Activated CD4-positive, alpha-beta T cell treated with anti-CD3 and anti-CD28 coated beads, Interleukin-2, amount 10 ng/mL, durations not matched to agents 24 days and 14 days (primary cell): ENCODE results near the gene KMO. TPM values are rescaled to one million over a fixed set of nuclear protein-coding genes. Genes with fewer than 3 reads are reported as not detected.

Experiments
- DNase-seq: peaks from one replicate; pipeline ENCODE4 v3.0.0; 2022
- H3K27ac Mint-ChIP-seq: one replicate; pipeline ENCODE4 v1.8.0; 2022; ENCODE audit warnings: mild to moderate bottlenecking, mixed read lengths
- H3K27me3 Mint-ChIP-seq: one replicate; pipeline ENCODE4 v1.8.0; 2022; ENCODE audit warnings: mixed read lengths
- H3K36me3 Mint-ChIP-seq: one replicate; pipeline ENCODE4 v1.8.0; 2022; ENCODE audit warnings: low read depth, mild to moderate bottlenecking, mixed read lengths
- H3K4me1 Mint-ChIP-seq: one replicate; pipeline ENCODE4 v1.8.0; 2021; ENCODE audit warnings: mixed read lengths
- H3K4me3 Mint-ChIP-seq: one replicate; pipeline ENCODE4 v1.8.0; 2022; ENCODE audit warnings: mild to moderate bottlenecking, moderate library complexity, mixed read lengths
- H3K9me3 Mint-ChIP-seq: one replicate; pipeline ENCODE4 v1.8.0; 2021; ENCODE audit warnings: mixed read lengths
- intact Hi-C: fragments of 100-400 bp; cut with micrococcal nuclease; formaldehyde crosslinking; loops from one replicate; pipeline ENCODE4 v1.15.1; 2023
- total RNA-seq: library from RNA; stranded (reverse); gene quantifications from 2 replicates; pipeline ENCODE4 v1.2.3, GENCODE V29; 2022

The KMO gene
- total RNA-seq, 1 donor from 2014 or later: not detected

DNA sequence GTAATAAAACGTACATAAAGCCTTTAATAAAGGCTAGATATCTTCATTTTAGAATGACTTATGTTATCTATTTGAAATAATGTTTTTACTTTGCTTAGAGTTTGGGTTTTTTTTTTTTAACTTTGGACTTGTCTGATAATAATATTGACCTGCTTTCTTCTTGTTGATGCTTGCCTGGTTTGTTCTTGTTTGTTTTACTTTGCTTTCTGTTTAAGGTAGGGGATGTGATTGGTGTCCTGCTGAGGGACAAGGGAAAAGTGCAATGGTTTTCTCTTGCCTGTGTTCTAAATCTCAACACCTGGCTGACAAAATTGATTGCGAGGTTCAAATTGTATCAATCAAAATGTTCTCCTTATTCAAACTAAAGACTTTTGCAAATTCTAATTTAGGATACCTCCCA lies 10.5 kb upstream of the KMO start:
- H3K4me3 Mint-ChIP-seq: no peak overlapping the region
- H3K27ac Mint-ChIP-seq: no peak overlapping the region
- intact Hi-C loops: no loop called here
- H3K4me1 Mint-ChIP-seq: peaks cover 15% of the 10 kb centered on the region
- peaks cover 3% of the 10 kb centered on the region for H3K36me3 Mint-ChIP-seq
- H3K27me3 Mint-ChIP-seq: peaks cover 39% of the 10 kb centered on the region
- no peaks in the 10 kb centered on the region for H3K9me3 Mint-ChIP-seq
- no peak for DNase-seq

DNA sequence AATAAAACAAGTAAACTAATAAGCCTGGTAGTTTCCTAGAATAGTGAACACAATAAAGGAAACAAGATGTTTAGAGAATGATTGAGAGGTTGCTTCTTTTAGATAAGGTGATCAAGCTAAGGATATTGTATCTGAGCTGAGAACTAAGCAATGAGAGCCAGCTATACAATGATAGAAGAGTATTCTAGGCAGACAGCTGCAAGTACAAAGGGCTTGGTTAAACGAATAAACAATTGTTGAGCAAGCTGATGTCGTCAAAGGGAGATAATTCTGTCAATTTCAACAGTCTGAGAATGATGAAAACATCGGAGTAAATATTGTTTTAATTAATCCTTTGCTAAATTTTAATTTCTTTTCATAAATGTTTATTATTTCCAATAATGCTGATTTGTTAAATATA lies 7.2 kb upstream of the KMO start:
- intact Hi-C loops: no loop called here
- no peak for DNase-seq
- Mint-ChIP-seq H3K4me3 (no peak overlapping the region), H3K36me3 (no peaks in the 10 kb centered on the region), H3K27ac (no peak overlapping the region), H3K4me1 (peaks cover 2% of the 10 kb centered on the region), H3K9me3 (no peaks in the 10 kb centered on the region), H3K27me3 (peaks cover 50% of the 10 kb centered on the region)

DNA sequence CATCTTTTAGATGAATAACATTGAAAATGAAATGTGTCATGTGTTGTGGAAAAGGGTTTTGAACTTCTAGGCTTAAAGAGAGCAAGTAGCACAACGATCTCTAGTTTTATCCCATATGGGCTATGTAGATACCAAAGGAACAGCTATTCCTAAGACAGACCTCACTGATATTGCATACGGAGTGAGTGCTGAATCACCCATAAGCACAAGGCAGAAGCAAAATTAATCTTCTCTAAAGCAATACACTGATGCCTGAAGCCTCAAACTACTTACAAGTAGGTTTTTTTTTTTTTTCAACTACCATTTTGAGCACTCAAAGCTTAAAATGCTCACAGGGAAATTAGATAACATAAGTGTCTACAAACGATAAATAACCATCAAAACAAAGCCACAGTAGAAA lies 5.0 kb upstream of the KMO start:
- peaks cover 10% of the 10 kb centered on the region for H3K4me1 Mint-ChIP-seq
- no peak overlapping the region for H3K27ac Mint-ChIP-seq
- intact Hi-C loops: no loop called here
- peaks cover 44% of the 10 kb centered on the region for H3K27me3 Mint-ChIP-seq
- H3K4me3 Mint-ChIP-seq: no peak overlapping the region
- H3K36me3 Mint-ChIP-seq: no peaks in the 10 kb centered on the region
- DNase-seq: no peak
- no peaks in the 10 kb centered on the region for H3K9me3 Mint-ChIP-seq

DNA sequence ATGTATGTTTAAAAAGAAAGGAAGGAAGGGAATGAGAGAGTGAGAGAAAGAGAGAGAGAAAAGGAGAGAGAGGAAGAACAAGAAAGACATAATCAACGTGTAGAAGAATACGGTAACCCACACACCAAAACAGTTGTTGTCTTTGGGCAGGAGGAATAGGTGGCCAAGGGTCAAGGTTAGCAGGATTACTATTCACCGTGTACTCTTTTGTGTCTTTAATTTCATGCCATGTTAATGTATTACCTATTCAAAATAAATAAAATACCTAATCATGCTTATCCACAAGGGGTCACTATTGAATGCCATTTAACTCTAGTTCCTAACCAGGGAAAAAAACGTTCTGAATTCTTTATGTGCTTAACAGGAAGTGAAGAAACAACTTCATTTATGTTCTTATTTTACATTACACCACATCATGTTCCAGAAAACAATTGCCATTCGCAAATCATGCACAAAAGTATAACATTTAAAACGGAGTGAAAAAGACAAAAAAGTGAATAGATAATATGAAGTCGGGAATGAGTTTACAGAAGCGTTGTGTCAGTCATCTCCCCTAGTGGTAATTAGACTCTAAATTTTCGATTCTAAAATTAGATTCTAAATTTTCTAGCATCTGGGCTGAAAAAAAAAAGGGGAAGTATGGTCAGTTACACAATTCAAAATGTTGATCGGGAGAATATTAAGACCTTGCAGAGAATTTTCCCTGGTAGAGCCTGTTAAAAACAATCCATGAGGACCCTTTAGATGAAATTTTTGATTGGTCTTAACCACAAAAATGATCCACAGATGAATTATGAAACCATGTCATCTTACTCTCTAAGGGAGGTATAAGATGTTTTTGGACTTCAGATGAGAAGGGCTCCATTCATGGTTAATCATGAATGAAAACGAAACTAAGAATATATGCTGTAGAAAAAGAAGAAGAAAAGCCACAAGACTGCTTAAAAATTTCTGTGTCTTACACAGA lies 700 bp upstream of the KMO start:
- Mint-ChIP-seq H3K4me1 (peaks cover 15% of the 10 kb centered on the region), H3K27ac (peak overlapping the region; percentile 86), H3K27me3 (peaks cover 28% of the 10 kb centered on the region), H3K36me3 (no peaks in the 10 kb centered on the region), H3K9me3 (no peaks in the 10 kb centered on the region), H3K4me3 (peak overlapping the region; percentile 89)
- peak; percentile 58 for DNase-seq
- intact Hi-C loops: loop anchor here (1.0 to 5.0 kb wide), 8 partner anchors 12 to 467 kb away; partner anchors contain the start of genes EXO1 and FH

DNA sequence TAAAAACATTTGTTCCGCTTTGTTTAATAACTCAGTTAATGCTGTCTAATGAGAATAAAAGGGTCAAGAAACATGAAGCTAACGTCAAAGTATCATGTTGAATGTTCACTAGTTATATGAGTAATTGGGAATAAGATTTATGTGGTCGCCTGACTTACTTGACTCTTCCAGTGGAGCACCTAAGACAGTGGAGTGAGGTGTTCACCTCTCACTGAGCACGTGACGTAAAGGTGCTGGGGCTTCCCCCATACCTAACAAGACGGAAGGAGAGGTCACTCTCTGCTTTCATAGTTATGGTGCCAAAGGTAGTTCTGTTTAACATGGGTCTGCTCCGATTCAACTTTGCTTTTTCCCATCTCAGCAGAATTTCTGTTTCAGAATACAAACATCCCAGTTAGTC lies 686 bp downstream of the KMO start:
- intact Hi-C loops: loop anchor here (5.0 kb wide), 1 partner anchor 59 kb away; no protein-coding TSS in a partner anchor
- Mint-ChIP-seq H3K4me3 (no peak overlapping the region), H3K27me3 (peaks cover 25% of the 10 kb centered on the region), H3K27ac (no peak overlapping the region), H3K36me3 (no peaks in the 10 kb centered on the region), H3K9me3 (no peaks in the 10 kb centered on the region), H3K4me1 (peaks cover 17% of the 10 kb centered on the region)
- no peak for DNase-seq

DNA sequence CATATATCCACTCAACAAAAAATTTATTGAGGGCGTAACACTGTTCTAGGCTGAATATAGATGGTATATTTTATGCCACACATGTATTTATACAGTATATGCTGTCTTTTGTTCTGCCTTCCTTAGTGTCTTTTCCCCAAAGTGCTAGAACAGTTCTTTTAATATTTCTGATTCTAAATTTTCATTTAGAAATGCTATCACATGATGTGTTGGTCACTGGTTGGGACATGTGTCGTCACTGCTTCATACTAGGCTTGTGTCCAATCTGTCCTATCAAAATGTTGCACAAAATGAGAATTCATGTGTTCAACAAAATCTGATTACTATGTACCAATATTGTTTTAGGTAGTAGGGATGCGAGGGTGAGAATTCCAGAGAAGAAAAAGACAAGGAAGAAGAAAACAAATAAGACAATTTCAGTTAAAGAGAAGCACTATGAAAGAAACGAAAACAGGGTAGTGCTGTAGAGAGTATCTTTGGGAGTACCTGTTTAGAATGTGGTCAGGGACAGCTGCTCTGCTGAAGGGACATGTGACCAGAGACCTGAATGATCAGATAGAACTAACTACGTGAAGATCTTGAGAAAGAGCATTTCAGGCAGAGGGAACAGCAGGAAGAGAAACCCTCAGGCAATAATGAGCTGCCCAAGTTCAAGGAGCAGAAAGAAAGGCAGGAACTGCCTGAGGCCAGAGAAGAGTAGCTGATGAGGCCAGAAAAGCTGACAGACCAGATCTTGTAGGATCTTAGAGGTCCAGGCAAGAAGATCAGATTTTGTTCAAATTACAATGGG lies 1.3 kb downstream of the KMO start:
- peaks cover 17% of the 10 kb centered on the region for H3K4me1 Mint-ChIP-seq
- no peaks in the 10 kb centered on the region for H3K9me3 Mint-ChIP-seq
- H3K27ac Mint-ChIP-seq: no peak overlapping the region
- H3K4me3 Mint-ChIP-seq: no peak overlapping the region
- no peak for DNase-seq
- peaks cover 23% of the 10 kb centered on the region for H3K27me3 Mint-ChIP-seq
- intact Hi-C loops: loop anchor here (5.0 kb wide), 1 partner anchor 59 kb away; no protein-coding TSS in a partner anchor
- no peaks in the 10 kb centered on the region for H3K36me3 Mint-ChIP-seq

DNA sequence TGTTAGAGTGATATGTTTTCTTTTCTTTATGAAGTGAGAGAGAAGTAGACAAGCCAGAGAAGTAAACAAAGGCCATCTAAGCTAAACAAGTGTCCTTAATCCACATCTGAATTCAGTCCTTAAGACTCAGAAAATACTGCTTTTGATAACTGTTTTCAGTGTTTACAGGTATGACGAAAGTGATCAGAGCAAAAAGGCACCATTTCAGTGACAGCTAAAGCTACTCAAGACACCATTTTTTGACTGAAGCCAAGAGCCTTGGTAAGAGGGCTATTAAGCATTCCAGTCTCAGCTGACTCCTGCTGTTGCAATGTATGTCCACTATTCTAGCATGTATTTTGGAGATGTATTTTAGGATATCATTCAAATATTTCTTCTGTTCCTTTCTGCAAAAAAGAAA lies 4.1 kb downstream of the KMO start:
- peaks cover 20% of the 10 kb centered on the region for H3K27me3 Mint-ChIP-seq
- H3K27ac Mint-ChIP-seq: no peak overlapping the region
- intact Hi-C loops: no loop called here
- no peak overlapping the region for H3K4me3 Mint-ChIP-seq
- H3K36me3 Mint-ChIP-seq: no peaks in the 10 kb centered on the region
- no peak for DNase-seq
- no peaks in the 10 kb centered on the region for H3K9me3 Mint-ChIP-seq
- H3K4me1 Mint-ChIP-seq: peaks cover 14% of the 10 kb centered on the region

DNA sequence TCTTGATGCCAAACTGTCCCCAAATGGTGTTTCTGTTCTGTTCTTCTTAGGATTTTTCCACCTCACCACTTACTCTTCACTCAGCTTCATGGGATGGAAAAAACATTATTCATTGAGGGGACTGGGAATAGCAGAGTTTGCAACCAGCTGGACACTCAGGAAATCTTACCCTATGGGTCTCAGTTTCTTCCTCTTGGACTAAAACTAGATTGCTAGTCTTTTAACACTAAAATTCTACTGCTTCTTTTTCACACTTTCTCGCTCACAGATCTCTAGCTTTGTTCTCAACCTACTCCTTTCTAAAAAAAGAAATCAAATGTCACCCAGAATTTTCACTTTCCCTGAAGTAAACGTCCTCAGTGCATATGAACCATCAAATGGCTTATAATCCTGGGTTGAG lies 4.8 kb downstream of the KMO start:
- no peaks in the 10 kb centered on the region for H3K9me3 Mint-ChIP-seq

DNA sequence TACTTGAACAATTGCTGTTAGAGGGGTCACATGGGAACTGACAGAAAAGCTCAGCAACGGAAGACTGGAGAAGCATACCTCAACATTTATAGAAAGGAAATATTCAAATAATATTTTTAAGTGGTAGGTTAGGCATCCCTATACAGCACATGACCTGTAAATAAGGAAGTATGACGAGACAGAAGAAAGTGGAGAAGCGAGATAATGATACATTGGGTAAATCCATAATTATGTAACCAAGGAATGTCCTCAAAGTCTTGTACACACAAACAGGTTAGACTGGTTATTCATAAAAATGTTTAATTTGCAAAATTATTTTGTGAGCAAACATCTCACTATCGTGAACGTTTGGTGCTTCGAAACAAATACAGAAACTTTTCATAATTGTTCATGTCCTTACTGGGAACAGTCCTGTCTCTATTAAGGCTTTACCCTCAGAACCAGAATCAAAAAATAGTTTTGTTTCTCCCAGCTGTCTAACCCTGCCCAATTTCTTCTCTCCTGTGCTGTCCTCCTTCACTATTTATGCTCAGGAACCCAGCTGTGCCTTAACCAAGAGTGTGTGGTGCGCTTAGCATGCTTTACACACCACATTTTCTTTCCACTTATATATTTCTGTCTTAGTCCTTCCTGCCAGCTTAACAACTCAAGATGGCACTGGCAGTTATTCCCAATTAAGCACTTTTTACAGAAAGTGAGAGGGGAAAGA lies 10.2 kb downstream of the KMO start:
- Mint-ChIP-seq H3K27ac (no peak overlapping the region), H3K9me3 (no peaks in the 10 kb centered on the region), H3K27me3 (peaks cover 13% of the 10 kb centered on the region), H3K36me3 (no peaks in the 10 kb centered on the region), H3K4me3 (no peak overlapping the region), H3K4me1 (no peaks in the 10 kb centered on the region)
- DNase-seq: no peak
- intact Hi-C loops: no loop called here

More for the DNA sequence above, 4.8 kb downstream of the KMO start:
- Mint-ChIP-seq H3K27me3 (peaks cover 20% of the 10 kb centered on the region), H3K4me3 (no peak overlapping the region), H3K4me1 (peaks cover 8% of the 10 kb centered on the region), H3K27ac (no peak overlapping the region), H3K36me3 (no peaks in the 10 kb centered on the region)
- intact Hi-C loops: no loop called here
- DNase-seq: no peak

DNA sequence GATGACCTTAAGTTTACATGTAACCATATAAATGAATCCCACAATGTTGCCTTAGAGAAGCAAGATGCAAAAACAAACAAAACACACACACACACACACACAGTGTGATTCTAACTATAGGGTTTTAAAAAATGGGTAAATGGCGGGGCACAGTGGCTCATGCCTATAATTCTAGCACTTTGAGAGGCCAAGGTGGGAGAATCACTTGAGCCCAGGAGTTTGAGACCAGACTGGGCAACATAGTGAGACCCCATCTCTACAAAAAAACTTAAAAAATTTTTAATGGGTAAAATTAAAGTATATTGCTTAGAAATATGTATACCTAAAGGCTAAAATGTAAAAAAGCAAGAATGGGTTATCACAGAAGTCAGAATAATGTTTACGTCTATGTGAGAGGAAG lies 15.8 kb downstream of the KMO start:
- Mint-ChIP-seq H3K36me3 (no peaks in the 10 kb centered on the region), H3K4me1 (peaks cover 15% of the 10 kb centered on the region), H3K9me3 (peaks cover 7% of the 10 kb centered on the region), H3K27ac (no peak overlapping the region), H3K4me3 (no peak overlapping the region), H3K27me3 (peaks cover 10% of the 10 kb centered on the region)
- intact Hi-C loops: no loop called here
- no peak for DNase-seq

DNA sequence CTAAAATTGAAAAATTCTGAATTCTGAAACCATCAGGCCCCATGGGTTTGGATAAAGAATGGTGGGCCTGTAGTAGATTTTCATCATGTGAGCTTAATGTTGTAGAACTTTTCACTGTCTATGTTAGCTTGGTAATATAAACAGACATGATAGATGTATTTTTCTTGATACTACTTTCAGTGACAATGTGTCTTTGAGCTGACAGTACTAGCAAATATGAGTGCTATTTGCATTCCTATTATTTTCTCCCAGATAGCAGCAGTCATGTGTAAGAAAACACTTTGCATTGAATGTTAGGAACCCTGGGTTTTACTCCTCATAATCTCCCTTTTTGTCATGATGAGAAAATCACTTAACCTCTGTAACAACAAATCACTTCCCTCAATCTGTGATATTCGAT lies 18.1 kb downstream of the KMO start:
- no peak for DNase-seq
- Mint-ChIP-seq H3K4me1 (peaks cover 15% of the 10 kb centered on the region), H3K4me3 (no peak overlapping the region), H3K27ac (no peak overlapping the region), H3K27me3 (peaks cover 6% of the 10 kb centered on the region), H3K9me3 (peaks cover 7% of the 10 kb centered on the region), H3K36me3 (no peaks in the 10 kb centered on the region)
- intact Hi-C loops: no loop called here

DNA sequence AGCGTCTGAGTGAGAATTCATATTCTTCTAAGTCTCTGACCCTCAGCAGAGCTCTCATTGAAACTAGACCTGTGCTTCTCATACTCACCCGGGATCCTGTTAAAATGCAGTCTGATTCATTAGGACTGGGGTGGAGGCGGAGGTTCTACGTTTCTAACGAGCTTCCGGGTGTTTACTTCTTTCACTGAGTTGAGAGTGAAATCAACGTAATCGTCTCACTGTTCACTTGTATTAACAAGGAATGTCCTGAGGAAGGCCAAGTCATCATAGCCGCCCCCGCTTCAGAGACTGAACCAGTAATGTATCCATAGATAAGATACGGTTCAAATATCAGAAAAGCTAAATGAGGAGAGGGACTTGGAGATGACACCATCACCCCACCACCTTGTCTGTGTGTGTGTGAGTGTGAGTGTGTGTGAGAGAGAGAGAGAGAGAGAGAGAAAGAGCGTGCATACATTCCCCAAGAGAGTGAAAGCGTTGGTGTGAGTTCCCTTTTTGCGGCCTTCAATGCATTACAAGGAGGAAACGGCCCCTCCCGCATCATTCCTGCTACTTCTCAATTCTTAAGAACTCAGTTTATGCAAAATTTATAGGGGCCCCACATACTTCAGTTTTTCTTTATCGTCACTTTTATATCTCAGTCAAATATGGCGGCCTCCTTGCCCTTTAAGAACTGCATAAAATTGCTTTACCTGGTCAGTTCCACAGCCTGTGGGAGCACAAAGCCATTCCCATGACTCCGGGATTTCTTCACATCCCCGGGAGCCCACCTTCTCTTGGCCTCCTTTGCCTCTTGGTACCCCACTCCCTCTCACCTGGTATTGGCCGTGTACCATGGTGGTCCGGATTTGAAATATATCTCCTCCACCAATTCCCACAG lies 19.8 kb downstream of the KMO start:
- peaks cover 15% of the 10 kb centered on the region for H3K4me1 Mint-ChIP-seq
- H3K27ac Mint-ChIP-seq: peak overlapping the region; percentile 89
- H3K27me3 Mint-ChIP-seq: peaks cover 2% of the 10 kb centered on the region
- peak overlapping the region; percentile 82 for H3K4me3 Mint-ChIP-seq
- peaks cover 7% of the 10 kb centered on the region for H3K9me3 Mint-ChIP-seq
- DNase-seq: peak; percentile 77
- no peaks in the 10 kb centered on the region for H3K36me3 Mint-ChIP-seq
- intact Hi-C loops: loop anchor here (1.0 kb wide), 2 partner anchors 21 to 40 kb away; no protein-coding TSS in a partner anchor
